HG03139 (cell line): ENCODE data around the gene DLG4.
"Not testable (repeated sequence)": the region's sequence is repeated elsewhere in the genome, so short reads cannot be mapped to it uniquely, and the experiment has no call there.

Experiments used
- ATAC-seq: cut with Tn5 transposase; IDR thresholded peaks from one replicate; pipeline ENCODE4 v1.9.1; 2021; ENCODE audit not compliant: unreplicated experiment

DLG4 gene

GRCh38 chr17:7190276-7190917, 29.2 kb downstream of the DLG4 start:
- no peak for ATAC-seq

- ATAC-seq = no peak
These were observed 33.4 kb downstream of the DLG4 start for GRCh38 chr17:7186241-7186640.

- ATAC-seq = no peak
These were observed 35.0 kb downstream of the DLG4 start for GRCh38 chr17:7184647-7185046.

GRCh38 chr17:7184091-7184488, 35.5 kb downstream of the DLG4 start:
- ATAC-seq = no peak

- ATAC-seq = no peak
These were observed 36.1 kb downstream of the DLG4 start for GRCh38 chr17:7183433-7184090.

- ATAC-seq = not testable (repeated sequence)
These were observed 37.5 kb downstream of the DLG4 start for GRCh38 chr17:7182101-7182500.

GRCh38 chr17:7179317-7180254, 40.0 kb downstream of the DLG4 start, which contains the start of gene ASGR1:
Gene ASGR1, minus strand, starts transcription at chr17:7179370. Its CDS starts 807 bp downstream, at chr17:7178563.
- no peak for ATAC-seq

GRCh38 chr17:7178973-7179316, 40.7 kb downstream of the DLG4 start:
- no peak for ATAC-seq

- ATAC-seq = no peak
These were observed 41.6 kb downstream of the DLG4 start for GRCh38 chr17:7177954-7178477.

- no peak for ATAC-seq
These were observed 42.3 kb downstream of the DLG4 start for GRCh38 chr17:7177191-7177953.

GRCh38 chr17:7176841-7177190, 42.8 kb downstream of the DLG4 start:
- no peak for ATAC-seq

- ATAC-seq = no peak
These were observed 43.4 kb downstream of the DLG4 start for GRCh38 chr17:7176107-7176840.

- ATAC-seq = no peak
These were observed 44.3 kb downstream of the DLG4 start for GRCh38 chr17:7175330-7175733.

- ATAC-seq = no peak
These were observed 44.9 kb downstream of the DLG4 start for GRCh38 chr17:7174603-7175326.

GRCh38 chr17:7173687-7174602, 45.7 kb downstream of the DLG4 start:
- ATAC-seq = no peak

GRCh38 chr17:7172522-7173191, 47.0 kb downstream of the DLG4 start:
- not testable (repeated sequence) for ATAC-seq

- ATAC-seq = not testable (repeated sequence)
These were observed 50.1 kb downstream of the DLG4 start for GRCh38 chr17:7169565-7169908.
